Central memory CD8-positive, alpha-beta T cell (primary cell): ENCODE data around the gene NAA15.
"Not testable (repeated sequence)": the region's sequence is repeated elsewhere in the genome, so short reads cannot be mapped to it uniquely, and the experiment has no call there.

Source experiments
- ATAC-seq: fragments of 150-1000 bp; cut with Tn5 transposase; replicated peaks from 2 replicates; pipeline ENCODE4 v1.10.0; 2022; ENCODE audit warnings: mild to moderate bottlenecking, moderate FRiP score, moderate number of reproducible peaks; ENCODE audit not compliant: poor library complexity, severe bottlenecking; ENCODE audit errors: extremely low read depth
- DNase-seq, 2 donors: peaks; one replicate each; pipeline ENCODE4 v3.0.0; 2021; ENCODE audit warnings: low spot score in 2 of 2
- H3K27ac Mint-ChIP-seq: one replicate; pipeline ENCODE4 v1.8.0; 2022; ENCODE audit warnings: low read depth, mild to moderate bottlenecking, moderate library complexity, mixed read lengths
- H3K27me3 Mint-ChIP-seq: one replicate; pipeline ENCODE4 v1.8.0; 2022; ENCODE audit warnings: mixed read lengths
- H3K36me3 Mint-ChIP-seq: one replicate; pipeline ENCODE4 v1.8.0; 2022; ENCODE audit warnings: mild to moderate bottlenecking, moderate library complexity, mixed read lengths; ENCODE audit not compliant: insufficient read depth
- H3K4me1 Mint-ChIP-seq: one replicate; pipeline ENCODE4 v1.8.0; 2022; ENCODE audit warnings: mixed read lengths
- H3K4me3 Mint-ChIP-seq: one replicate; pipeline ENCODE4 v1.8.0; 2022; ENCODE audit warnings: mild to moderate bottlenecking, moderate library complexity, mixed read lengths
- H3K9me3 Mint-ChIP-seq: one replicate; pipeline ENCODE4 v1.8.0; 2022; ENCODE audit warnings: mixed read lengths

NAA15 gene

GRCh38 chr4:139447078-139447477 is 145.8 kb downstream of the NAA15 start:
- H3K9me3 Mint-ChIP-seq, H3K4me1 Mint-ChIP-seq, H3K36me3 Mint-ChIP-seq, H3K4me3 Mint-ChIP-seq, ATAC-seq, H3K27me3 Mint-ChIP-seq, DNase-seq, H3K27ac Mint-ChIP-seq: not testable (repeated sequence)

- Mint-ChIP-seq H3K27ac (no peak overlapping the region), H3K4me1 (peaks cover 29% of the 10 kb centered on the region), H3K27me3 (no peaks in the 10 kb centered on the region), H3K9me3 (no peaks in the 10 kb centered on the region), H3K36me3 (peaks cover 15% of the 10 kb centered on the region), H3K4me3 (no peak overlapping the region)
- ATAC-seq: no peak
- DNase-seq: no peak
Measured at GRCh38 chr4:139450586-139450985, 149.3 kb downstream of the NAA15 start.

- no peaks in the 10 kb centered on the region for H3K27me3 Mint-ChIP-seq
- no peak overlapping the region for H3K27ac Mint-ChIP-seq
- peaks cover 42% of the 10 kb centered on the region for H3K4me1 Mint-ChIP-seq
- no peak overlapping the region for H3K4me3 Mint-ChIP-seq
- H3K9me3 Mint-ChIP-seq: no peaks in the 10 kb centered on the region
- DNase-seq (no peak), ATAC-seq (no peak)
- peaks cover 15% of the 10 kb centered on the region for H3K36me3 Mint-ChIP-seq
Measured at GRCh38 chr4:139451997-139452396, 150.7 kb downstream of the NAA15 start.

GRCh38 chr4:139453041-139453370 is 151.7 kb downstream of the NAA15 start:
- ATAC-seq (peak; percentile 70), DNase-seq (peak in 1 of 2 donors; percentile 72)
- no peaks in the 10 kb centered on the region for H3K9me3 Mint-ChIP-seq
- H3K4me3 Mint-ChIP-seq: peak overlapping the region; percentile 92
- peaks cover 52% of the 10 kb centered on the region for H3K4me1 Mint-ChIP-seq
- H3K36me3 Mint-ChIP-seq: peaks cover 18% of the 10 kb centered on the region
- peak overlapping the region; percentile 96 for H3K27ac Mint-ChIP-seq
- H3K27me3 Mint-ChIP-seq: no peaks in the 10 kb centered on the region

- DNase-seq (peak; percentile 91 to 95), ATAC-seq (peak; percentile 89)
- Mint-ChIP-seq H3K4me1 (peaks cover 57% of the 10 kb centered on the region), H3K9me3 (no peaks in the 10 kb centered on the region), H3K27me3 (no peaks in the 10 kb centered on the region), H3K4me3 (peak overlapping the region; percentile 92), H3K36me3 (peaks cover 18% of the 10 kb centered on the region), H3K27ac (peak overlapping the region; percentile 96)
Measured at GRCh38 chr4:139453371-139454110, 152.2 kb downstream of the NAA15 start.

GRCh38 chr4:139454111-139455045 is 153.1 kb downstream of the NAA15 start, which contains the start of gene RAB33B:
Gene RAB33B (plus strand): TSS chr4:139454121. CDS start chr4:139454196, 75 bp downstream.
- H3K27me3 Mint-ChIP-seq: no peaks in the 10 kb centered on the region
- DNase-seq: no peak
- H3K4me1 Mint-ChIP-seq: peaks cover 66% of the 10 kb centered on the region
- peak within 1 kb of the TSS; percentile 92 for H3K4me3 Mint-ChIP-seq
- peak within 1 kb of the TSS; percentile 96 for H3K27ac Mint-ChIP-seq
- peaks cover 18% of the 10 kb centered on the region for H3K36me3 Mint-ChIP-seq
- ATAC-seq: no peak
- H3K9me3 Mint-ChIP-seq: no peaks in the 10 kb centered on the region

- DNase-seq (no peak), ATAC-seq (no peak)
- Mint-ChIP-seq H3K4me3 (peak overlapping the region; percentile 92), H3K9me3 (no peaks in the 10 kb centered on the region), H3K4me1 (peaks cover 72% of the 10 kb centered on the region), H3K27me3 (no peaks in the 10 kb centered on the region), H3K27ac (peak overlapping the region; percentile 96), H3K36me3 (peaks cover 18% of the 10 kb centered on the region)
Measured at GRCh38 chr4:139455126-139455538, 153.8 kb downstream of the NAA15 start.

GRCh38 chr4:139457318-139457717 is 156.0 kb downstream of the NAA15 start:
- Mint-ChIP-seq H3K27ac (no peak overlapping the region), H3K36me3 (peaks cover 18% of the 10 kb centered on the region), H3K27me3 (no peaks in the 10 kb centered on the region), H3K4me3 (no peak overlapping the region), H3K9me3 (no peaks in the 10 kb centered on the region), H3K4me1 (peaks cover 82% of the 10 kb centered on the region)
- ATAC-seq (no peak), DNase-seq (no peak)

GRCh38 chr4:139458543-139458942 is 157.2 kb downstream of the NAA15 start:
- Mint-ChIP-seq H3K36me3 (peaks cover 13% of the 10 kb centered on the region), H3K27me3 (no peaks in the 10 kb centered on the region), H3K27ac (no peak overlapping the region), H3K4me1 (peaks cover 73% of the 10 kb centered on the region), H3K4me3 (peak overlapping the region; percentile 1), H3K9me3 (no peaks in the 10 kb centered on the region)
- no peak for ATAC-seq
- no peak for DNase-seq

- Mint-ChIP-seq H3K36me3 (peaks cover 11% of the 10 kb centered on the region), H3K4me1 (peaks cover 75% of the 10 kb centered on the region), H3K27me3 (no peaks in the 10 kb centered on the region), H3K27ac (no peak overlapping the region), H3K4me3 (no peak overlapping the region), H3K9me3 (no peaks in the 10 kb centered on the region)
- DNase-seq (no peak), ATAC-seq (no peak)
Measured at GRCh38 chr4:139458999-139459398, 157.7 kb downstream of the NAA15 start.

GRCh38 chr4:139460565-139460964 is 159.3 kb downstream of the NAA15 start:
- Mint-ChIP-seq H3K4me3 (no peak overlapping the region), H3K9me3 (no peaks in the 10 kb centered on the region), H3K4me1 (peaks cover 60% of the 10 kb centered on the region), H3K27me3 (no peaks in the 10 kb centered on the region), H3K36me3 (peaks cover 7% of the 10 kb centered on the region), H3K27ac (no peak overlapping the region)
- ATAC-seq (no peak), DNase-seq (no peak)

- ATAC-seq: no peak
- Mint-ChIP-seq H3K4me1 (peaks cover 55% of the 10 kb centered on the region), H3K36me3 (peaks cover 9% of the 10 kb centered on the region), H3K9me3 (no peaks in the 10 kb centered on the region), H3K27ac (no peak overlapping the region), H3K27me3 (no peaks in the 10 kb centered on the region), H3K4me3 (no peak overlapping the region)
- DNase-seq: no peak
Measured at GRCh38 chr4:139461022-139461628, 159.8 kb downstream of the NAA15 start.
